Coronary artery (tissue), 2 donors: ENCODE measurements around the gene NSMF.

Experiments used
- DNase-seq: peaks from one replicate; pipeline ENCODE4 v3.0.0-alpha.2; 2017; ENCODE audit warnings: low spot score
- H3K27ac ChIP-seq, 2 donors: fragments of 200-600 bp; sonication (generic); one replicate each; pipeline ENCODE4 v1.5.1; 2016 to 2019
- H3K4me3 ChIP-seq: fragments of 200-600 bp; sonication (generic); 2 replicates; pipeline ENCODE4 v1.5.1; 2016; ENCODE audit warnings: mild to moderate bottlenecking, moderate library complexity
- CTCF ChIP-seq: fragments of 200-600 bp; sonication (generic); IDR thresholded peaks from one replicate; pipeline ENCODE4 v1.5.1; 2019; ENCODE audit warnings: antibody characterized with exemption

The NSMF gene

GRCh38 chr9:137490532-137491186 lies 31.5 kb upstream of the NSMF start:
- DNase-seq, result no peak
- no peak for TF ChIP-seq CTCF
- Histone ChIP-seq H3K27ac (no peak overlapping the region), H3K4me3 (no peak overlapping the region)

GRCh38 chr9:137488906-137489305 lies 29.8 kb upstream of the NSMF start:
- no peak for DNase-seq
- H3K4me3 ChIP-seq, result no peak overlapping the region
- H3K27ac ChIP-seq, result no peak overlapping the region
- TF ChIP-seq CTCF, result no peak

GRCh38 chr9:137488327-137488653 lies 29.2 kb upstream of the NSMF start:
- no peak for DNase-seq
- TF ChIP-seq CTCF, result no peak
- Histone ChIP-seq H3K4me3 (no peak overlapping the region), H3K27ac (no peak overlapping the region)

- TF ChIP-seq CTCF, result no peak
- Histone ChIP-seq H3K4me3 (no peak overlapping the region), H3K27ac (no peak overlapping the region)
- no peak for DNase-seq
These were observed 28.6 kb upstream of the NSMF start for GRCh38 chr9:137487454-137488326.

GRCh38 chr9:137486545-137487453 lies 27.7 kb upstream of the NSMF start:
- H3K27ac ChIP-seq, result no peak overlapping the region
- TF ChIP-seq CTCF, result no peak
- no peak overlapping the region for H3K4me3 ChIP-seq
- no peak for DNase-seq

- no peak for DNase-seq
- no peak for TF ChIP-seq CTCF
- Histone ChIP-seq H3K4me3 (no peak overlapping the region), H3K27ac (no peak overlapping the region)
These were observed 27.0 kb upstream of the NSMF start for GRCh38 chr9:137486141-137486490.
